SIG-M5 treated with dmso at 0.1 percent for 504 hours (cell line): Measurements from ENCODE around the gene VCP.

Source experiments
- DNase-seq: peaks from one replicate; lab custom pipeline; 2025; ENCODE audit not compliant: unreplicated experiment; lab: John Stamatoyannopoulos, UW

Gene VCP

DNA sequence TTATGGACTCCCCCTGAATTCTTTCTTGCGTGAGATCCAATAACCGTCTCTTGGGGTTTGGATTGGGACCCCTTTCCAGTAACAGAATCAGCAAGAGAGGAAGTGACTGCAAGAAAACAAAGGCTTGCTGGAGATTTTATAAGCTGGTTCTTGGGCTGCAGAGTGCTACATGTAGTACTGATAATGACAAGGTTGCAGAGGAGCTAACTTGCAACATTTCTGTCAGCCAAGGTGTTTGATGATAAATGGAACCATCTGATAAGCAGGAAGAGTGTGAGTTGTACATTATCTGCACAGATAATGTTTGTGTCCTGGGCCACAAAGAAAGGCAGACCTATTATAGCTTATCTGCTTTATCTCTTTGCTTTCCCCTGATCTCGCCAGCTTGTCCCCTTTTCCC is 45.8 kb downstream of the VCP start:
- DNase-seq, result no peak

DNA sequence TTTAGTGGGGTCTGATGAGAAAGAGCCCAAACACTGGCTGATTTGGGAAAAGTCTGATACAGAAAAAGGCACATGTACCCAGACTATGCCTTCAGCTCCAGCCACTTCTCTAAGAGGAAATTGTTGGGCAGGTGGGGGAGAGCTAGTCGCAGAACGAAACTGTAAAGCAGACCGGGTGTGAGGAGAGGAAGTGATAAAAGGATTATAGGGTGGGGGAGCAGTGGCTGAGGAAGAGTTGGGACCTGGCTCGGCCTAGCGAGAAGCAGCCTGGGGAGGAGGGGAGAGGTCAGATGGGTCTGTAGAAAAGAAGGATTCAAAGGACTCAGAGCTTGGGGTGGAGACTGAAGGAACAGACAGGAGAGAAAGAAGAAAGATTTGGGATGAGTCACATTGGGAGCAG is 49.0 kb downstream of the VCP start:
- DNase-seq, result peak; percentile 45

DNA sequence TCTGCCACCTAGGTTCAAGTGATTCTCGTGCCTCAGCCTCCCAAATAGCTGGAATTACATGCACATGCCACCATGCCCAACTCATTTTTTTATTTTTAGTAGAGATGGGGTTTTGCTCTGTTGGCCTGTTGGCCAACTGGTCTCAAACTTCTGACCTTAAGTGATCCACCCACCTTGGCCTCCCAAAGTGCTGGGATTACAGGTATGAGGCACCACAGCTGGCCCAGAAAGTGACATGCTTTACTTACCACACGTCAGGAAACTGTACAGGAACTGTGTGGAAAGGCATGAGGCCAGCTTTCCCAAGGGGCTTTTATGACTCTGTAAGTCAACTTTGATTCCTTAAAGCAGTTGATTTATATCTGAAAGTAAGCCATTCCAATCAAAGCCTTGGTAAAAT is 57.9 kb downstream of the VCP start:
- DNase-seq, result no peak

DNA sequence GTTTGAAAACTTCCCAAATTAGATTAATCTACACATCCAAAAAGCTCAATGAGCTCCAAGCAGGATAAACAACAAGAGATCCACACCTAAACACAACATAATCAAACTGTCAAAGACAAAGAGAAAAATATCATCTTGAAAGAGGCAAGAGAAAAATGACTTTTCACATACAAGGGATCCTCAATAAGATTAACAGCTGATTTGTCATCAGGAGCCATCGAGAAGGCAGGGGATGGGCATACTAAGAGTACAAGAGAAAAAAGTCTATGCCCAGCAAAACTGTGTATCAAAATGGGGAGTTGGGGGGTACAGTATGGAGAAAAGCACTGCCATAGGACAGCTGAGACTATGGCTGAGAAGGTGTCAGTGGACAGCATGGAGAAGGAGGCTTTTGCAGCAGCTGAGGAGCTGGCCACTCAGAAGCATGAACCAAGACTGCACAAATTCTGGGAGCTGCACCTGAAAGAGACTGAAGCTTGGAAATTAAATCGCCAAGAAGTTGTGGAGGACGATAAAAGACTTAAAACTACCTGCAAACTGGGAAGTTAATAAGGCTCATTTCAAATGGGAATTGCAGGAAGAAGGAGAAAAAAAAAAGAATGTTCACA is 62.0 kb downstream of the VCP start:
- DNase-seq, result no peak
